ENCODE data around the gene WWOX.

WWOX gene

GRCh38 chr16:78903843-78904242 is 804.4 kb downstream of the WWOX start:
- Histone ChIP-seq H3K4me3 (replicated peaks; ENCODE audit: low read depth, low read length) (no peak overlapping the region), H3K36me3 (ENCODE audit: control insufficient read depth, insufficient read depth, low read length) (no peaks in the 10 kb centered on the region), H3K27me3 (replicated peaks; ENCODE audit: control insufficient read depth, insufficient read depth, low read length) (no peaks in the 10 kb centered on the region)
- TF ChIP-seq CTCF (IDR thresholded peaks at IDR 0.05; ENCODE audit: insufficient read depth, low read length, poor library complexity, severe bottlenecking) = no peak
- no peak for DNase-seq (ENCODE audit: extremely low read depth, insufficient read length)

GRCh38 chr16:78906135-78906534 is 806.7 kb downstream of the WWOX start:
- Histone ChIP-seq H3K4me3 (replicated peaks; ENCODE audit: low read depth, low read length) (no peak overlapping the region), H3K36me3 (ENCODE audit: control insufficient read depth, insufficient read depth, low read length) (no peaks in the 10 kb centered on the region), H3K27me3 (replicated peaks; ENCODE audit: control insufficient read depth, insufficient read depth, low read length) (no peaks in the 10 kb centered on the region)
- TF ChIP-seq CTCF (IDR thresholded peaks at IDR 0.05; ENCODE audit: insufficient read depth, low read length, poor library complexity, severe bottlenecking) = no peak
- no peak for DNase-seq (ENCODE audit: extremely low read depth, insufficient read length)

- no peak for TF ChIP-seq CTCF (IDR thresholded peaks at IDR 0.05; ENCODE audit: insufficient read depth, low read length, poor library complexity, severe bottlenecking)
Measured at GRCh38 chr16:78909226-78909625, 809.8 kb downstream of the WWOX start.

GRCh38 chr16:78915811-78916345 is 816.4 kb downstream of the WWOX start:
- no peak for DNase-seq (ENCODE audit: extremely low read depth, insufficient read length)
- no peaks in the 10 kb centered on the region for H3K36me3 ChIP-seq (ENCODE audit: control insufficient read depth, insufficient read depth, low read length)
- H3K4me3 ChIP-seq (replicated peaks; ENCODE audit: low read depth, low read length) = no peak overlapping the region
- no peak for TF ChIP-seq CTCF (IDR thresholded peaks at IDR 0.05; ENCODE audit: insufficient read depth, low read length, poor library complexity, severe bottlenecking)
- H3K27me3 ChIP-seq (replicated peaks; ENCODE audit: control insufficient read depth, insufficient read depth, low read length) = no peaks in the 10 kb centered on the region; the same call in 1 of the 2 replicates

More at GRCh38 chr16:78909226-78909625, 809.8 kb downstream of the WWOX start:
- Histone ChIP-seq H3K4me3 (replicated peaks; ENCODE audit: low read depth, low read length) (no peak overlapping the region), H3K27me3 (replicated peaks; ENCODE audit: control insufficient read depth, insufficient read depth, low read length) (no peaks in the 10 kb centered on the region; the same call in 1 of the 2 replicates), H3K36me3 (ENCODE audit: control insufficient read depth, insufficient read depth, low read length) (no peaks in the 10 kb centered on the region)
- no peak for DNase-seq (ENCODE audit: extremely low read depth, insufficient read length)

GRCh38 chr16:78916928-78917545 is 817.6 kb downstream of the WWOX start:
- no peaks in the 10 kb centered on the region; the same call in 1 of the 2 replicates for H3K27me3 ChIP-seq (replicated peaks; ENCODE audit: control insufficient read depth, insufficient read depth, low read length)
- no peak for DNase-seq (ENCODE audit: extremely low read depth, insufficient read length)
- TF ChIP-seq CTCF (IDR thresholded peaks at IDR 0.05; ENCODE audit: insufficient read depth, low read length, poor library complexity, severe bottlenecking) = no peak
- H3K36me3 ChIP-seq (ENCODE audit: control insufficient read depth, insufficient read depth, low read length) = no peaks in the 10 kb centered on the region
- no peak overlapping the region for H3K4me3 ChIP-seq (replicated peaks; ENCODE audit: low read depth, low read length)
